T-cell (primary cell): ENCODE measurements around the gene DOCK1. TPM values are rescaled to one million over a fixed set of nuclear protein-coding genes. Genes with fewer than 3 reads are reported as not detected.

ENCODE experiments used
- ATAC-seq, 4 experiments: fragments of 200-7000 bp in 3 of 4; fragments of 150-1000 bp in 1 of 4; cut with Tn5 transposase; replicated peaks in 1 of 4; 1 replicate in 3 of 4; 2 replicates in 1 of 4; pipeline ENCODE4 v1.10.0; 2021; ENCODE audit warnings: moderate library complexity in 3 of 4, mild to moderate bottlenecking in 2 of 4, moderate number of reproducible peaks in 1 of 4
- CTCF ChIA-PET, 2 donors: fragments of 300-600 bp; sonication (Branson Sonifier 250); formaldehyde crosslinking; loops; one replicate each; lab custom pipeline; 2022; ENCODE audit warnings: antibody characterized with exemption in 2 of 2; lab: Charles Lee
- POLR2A ChIA-PET, 2 donors: fragments of 300-600 bp; sonication (Branson Sonifier 250); formaldehyde crosslinking; loops; one replicate each; lab custom pipeline; 2022; ENCODE audit warnings: antibody characterized with exemption in 2 of 2; lab: Charles Lee
- DNase-seq, 35 experiments: peaks; one replicate each; pipeline versions ENCODE4 v3.0.0 to v3.0.0-alpha.2; 2013 to 2023
- H3K27ac ChIP-seq: one replicate; pipeline ENCODE4 v1.5.1; 2013; ENCODE audit warnings: low read length
- H3K27me3 ChIP-seq, 2 experiments: replicated peaks in 1 of 2; 1 replicate in 1 of 2; 2 replicates in 1 of 2; pipeline versions ENCODE4 v1.6.1 to v1.7.0; 2013; ENCODE audit warnings: low read length in 1 of 2, mixed read lengths in 1 of 2; ENCODE audit not compliant: control insufficient read depth in 2 of 2, insufficient read depth in 2 of 2; ENCODE audit errors: extremely low read depth in 1 of 2
- H3K36me3 ChIP-seq, 2 donors: 1 replicate in 1 of 2; 2 replicates in 1 of 2; pipeline versions ENCODE4 v1.6.1 to v1.7.0; 2013; ENCODE audit warnings: low read length in 1 of 2; ENCODE audit not compliant: control insufficient read depth in 2 of 2, insufficient read depth in 1 of 2; ENCODE audit errors: extremely low read depth in 1 of 2
- H3K4me1 ChIP-seq, 2 experiments: 1 replicate in 1 of 2; 2 replicates in 1 of 2; pipeline versions ENCODE4 v1.6.1 to v1.7.0; 2013; ENCODE audit warnings: low read length in 2 of 2, mixed read lengths in 1 of 2; ENCODE audit not compliant: insufficient read depth in 2 of 2, control insufficient read depth in 1 of 2; ENCODE audit errors: extremely low read depth in 1 of 2
- H3K4me3 ChIP-seq, 2 donors: 1 replicate in 1 of 2; 2 replicates in 1 of 2; pipeline versions ENCODE4 v1.5.1 to v1.7.0; 2013; ENCODE audit warnings: mild to moderate bottlenecking in 2 of 2, low read length in 1 of 2, moderate library complexity in 1 of 2; ENCODE audit not compliant: control insufficient read depth in 1 of 2; ENCODE audit errors: extremely low read depth in 1 of 2
- H3K9me3 ChIP-seq: 2 replicates; pipeline ENCODE4 v1.7.0; 2013
- H3K27ac Mint-ChIP-seq, 2 donors: one replicate each; pipeline ENCODE4 v1.8.0; 2020 to 2021; ENCODE audit warnings: mild to moderate bottlenecking in 2 of 2, mixed read lengths in 2 of 2
- H3K27me3 Mint-ChIP-seq, 2 donors: one replicate each; pipeline ENCODE4 v1.8.0; 2021 to 2022; ENCODE audit warnings: mixed read lengths in 2 of 2
- H3K36me3 Mint-ChIP-seq: one replicate; pipeline ENCODE4 v1.8.0; 2021; ENCODE audit warnings: mixed read lengths
- H3K4me1 Mint-ChIP-seq, 3 donors: one replicate each; pipeline ENCODE4 v1.8.0; 2020 to 2022; ENCODE audit warnings: mixed read lengths in 3 of 3, mild to moderate bottlenecking in 1 of 3
- H3K4me3 Mint-ChIP-seq, 3 donors: one replicate each; pipeline ENCODE4 v1.8.0; 2020 to 2022; ENCODE audit warnings: mild to moderate bottlenecking in 3 of 3, mixed read lengths in 3 of 3, moderate library complexity in 3 of 3
- H3K9me3 Mint-ChIP-seq, 3 donors: one replicate each; pipeline ENCODE4 v1.8.0; 2020 to 2022; ENCODE audit warnings: mixed read lengths in 3 of 3
- WGBS: methylation state at CpG from one replicate; pipeline ENCODE4 v1.1.5; 2013; ENCODE audit warnings: missing lambda C conversion rate; ENCODE audit not compliant: insufficient coverage; 5-methylcytosine and 5-hydroxymethylcytosine counted together
- total RNA-seq, 35 experiments: library from RNA in 6 of 35; stranded (reverse) in 6 of 35; fragments of 120-200 nt in 1 of 35; gene quantifications; one replicate each; pipeline versions ENCODE4 v1.2.1 to v1.2.4 and lab custom pipeline; 2013 to 2026

The DOCK1 gene
- total RNA-seq, 5 donors from 2014 or later (not counting 1 experiment from before 2014, with no cell fraction given): 0.18 to 0.53 (median 0.37) TPM

DNA sequence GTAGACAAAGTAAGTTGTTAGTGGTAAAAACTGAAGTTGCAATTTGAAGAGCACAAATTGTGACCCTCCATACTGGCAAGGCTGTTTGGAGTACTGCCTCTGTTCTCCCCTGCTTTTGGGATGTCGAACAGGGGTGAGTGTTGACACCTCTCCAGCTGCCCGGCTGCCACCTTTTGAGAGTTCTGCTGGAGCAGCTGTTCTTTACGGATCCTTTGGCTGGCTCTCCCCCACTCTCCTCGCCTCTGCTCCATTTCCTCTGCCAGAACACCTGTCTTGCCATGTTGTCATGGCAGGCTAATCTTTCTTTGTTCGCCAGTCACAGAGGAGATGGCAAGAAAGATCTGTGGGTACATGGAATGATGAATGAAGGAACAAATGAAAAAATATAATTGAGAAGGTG is 256.3 kb downstream of the DOCK1 start:
- no peak overlapping the region for H3K4me3 Mint-ChIP-seq
- CTCF ChIA-PET: no interaction called here

GRCh38 chr10:127162841-127163240 is 257.6 kb downstream of the DOCK1 start:
- Histone ChIP-seq H3K4me1 (no peaks in the 10 kb centered on the region), H3K36me3 (no peaks in the 10 kb centered on the region), H3K27me3 (peaks cover 0 to 5% of the 10 kb centered on the region in 2 experiments), H3K4me3 (no peak overlapping the region), H3K9me3 (no peaks in the 10 kb centered on the region), H3K27ac (no peak overlapping the region)
- Mint-ChIP-seq H3K4me1 (no peaks in the 10 kb centered on the region), H3K27me3 (peaks cover 2 to 6% of the 10 kb centered on the region in 2 donors), H3K4me3 (no peak overlapping the region), H3K9me3 (no peaks in the 10 kb centered on the region), H3K27ac (no peak overlapping the region), H3K36me3 (no peaks in the 10 kb centered on the region)
- ATAC-seq (no peak), DNase-seq (no peak)
- ChIA-PET CTCF (no interaction called here), POLR2A (no interaction called here)
- WGBS: 97% methylated on average over 5 of the region's 6 CpGs

More for the DNA sequence above, 256.3 kb downstream of the DOCK1 start:
- Mint-ChIP-seq H3K36me3 (no peaks in the 10 kb centered on the region), H3K27me3 (peaks cover 2 to 12% of the 10 kb centered on the region in 2 donors), H3K27ac (no peak overlapping the region), H3K9me3 (peaks cover 0 to 4% (median 0%) of the 10 kb centered on the region in 3 donors), H3K4me1 (no peaks in the 10 kb centered on the region)
- no peak overlapping the region for H3K4me3 ChIP-seq
- WGBS: 82% methylated on average over 2 of the region's 5 CpGs
- POLR2A ChIA-PET: no interaction called here
- no peak overlapping the region for H3K27ac ChIP-seq
- H3K9me3 ChIP-seq: no peaks in the 10 kb centered on the region
- no peak for DNase-seq
- peaks cover 0 to 5% of the 10 kb centered on the region in 2 experiments for H3K27me3 ChIP-seq
- ATAC-seq: no peak
- H3K4me1 ChIP-seq: no peaks in the 10 kb centered on the region
- H3K36me3 ChIP-seq: no peaks in the 10 kb centered on the region

GRCh38 chr10:127168261-127168660 is 263.0 kb downstream of the DOCK1 start:
- WGBS: 58% methylated on average over 2 of the region's 3 CpGs
- Mint-ChIP-seq H3K36me3 (no peaks in the 10 kb centered on the region), H3K4me1 (no peaks in the 10 kb centered on the region), H3K9me3 (no peaks in the 10 kb centered on the region), H3K27ac (no peak overlapping the region), H3K27me3 (peaks cover 0 to 4% of the 10 kb centered on the region in 2 donors), H3K4me3 (no peak overlapping the region)
- H3K36me3 ChIP-seq: no peaks in the 10 kb centered on the region
- no peak for ATAC-seq
- CTCF ChIA-PET: no interaction called here
- DNase-seq: no peak
- H3K4me3 ChIP-seq: no peak overlapping the region
- H3K9me3 ChIP-seq: no peaks in the 10 kb centered on the region
- POLR2A ChIA-PET: no interaction called here
- no peak overlapping the region for H3K27ac ChIP-seq
- no peaks in the 10 kb centered on the region for H3K4me1 ChIP-seq
- peaks cover 0 to under 1% of the 10 kb centered on the region in 2 experiments for H3K27me3 ChIP-seq

GRCh38 chr10:127174866-127175265 is 269.6 kb downstream of the DOCK1 start:
- POLR2A ChIA-PET: no interaction called here
- Histone ChIP-seq H3K36me3 (no peaks in the 10 kb centered on the region), H3K27ac (no peak overlapping the region), H3K4me1 (no peaks in the 10 kb centered on the region), H3K4me3 (no peak overlapping the region), H3K9me3 (no peaks in the 10 kb centered on the region), H3K27me3 (peaks cover 0 to 2% of the 10 kb centered on the region in 2 experiments)
- CTCF ChIA-PET: no interaction called here
- ATAC-seq: no peak
- peaks cover 0 to 4% of the 10 kb centered on the region in 2 donors for H3K27me3 Mint-ChIP-seq
- no peaks in the 10 kb centered on the region for H3K36me3 Mint-ChIP-seq
- H3K4me3 Mint-ChIP-seq: no peak overlapping the region
- WGBS: 89% methylated on average over 4 of the region's 8 CpGs
- H3K27ac Mint-ChIP-seq: no peak overlapping the region
- no peak for DNase-seq
- no peaks in the 10 kb centered on the region for H3K4me1 Mint-ChIP-seq
- no peaks in the 10 kb centered on the region for H3K9me3 Mint-ChIP-seq

GRCh38 chr10:127175357-127176110 is 270.3 kb downstream of the DOCK1 start:
- Mint-ChIP-seq H3K36me3 (no peaks in the 10 kb centered on the region), H3K4me3 (no peak overlapping the region), H3K27me3 (peaks cover 0 to 4% of the 10 kb centered on the region in 2 donors), H3K9me3 (no peaks in the 10 kb centered on the region), H3K4me1 (no peaks in the 10 kb centered on the region), H3K27ac (no peak overlapping the region)
- DNase-seq (no peak), ATAC-seq (no peak)
- H3K27me3 ChIP-seq: peaks cover 0 to 2% of the 10 kb centered on the region in 2 experiments
- no peaks in the 10 kb centered on the region for H3K4me1 ChIP-seq
- WGBS: 94% methylated on average over 40 of the region's 40 CpGs
- no peak overlapping the region for H3K4me3 ChIP-seq
- ChIA-PET CTCF (no interaction called here), POLR2A (no interaction called here)
- H3K9me3 ChIP-seq: no peaks in the 10 kb centered on the region
- no peak overlapping the region for H3K27ac ChIP-seq
- H3K36me3 ChIP-seq: no peaks in the 10 kb centered on the region

- no peaks in the 10 kb centered on the region for H3K9me3 ChIP-seq
- H3K4me3 ChIP-seq: no peak overlapping the region
- Mint-ChIP-seq H3K9me3 (no peaks in the 10 kb centered on the region), H3K27me3 (peaks cover 0 to 4% of the 10 kb centered on the region in 2 donors), H3K4me1 (no peaks in the 10 kb centered on the region), H3K27ac (no peak overlapping the region), H3K4me3 (no peak overlapping the region), H3K36me3 (no peaks in the 10 kb centered on the region)
- no peak for ATAC-seq
- H3K36me3 ChIP-seq: no peaks in the 10 kb centered on the region
- H3K27me3 ChIP-seq: peaks cover 0 to 2% of the 10 kb centered on the region in 2 experiments
- WGBS: 93% methylated on average over 16 of the region's 16 CpGs
- ChIA-PET POLR2A (no interaction called here), CTCF (no interaction called here)
- no peak overlapping the region for H3K27ac ChIP-seq
- no peaks in the 10 kb centered on the region for H3K4me1 ChIP-seq
- no peak for DNase-seq
Measured at GRCh38 chr10:127176649-127177048, 271.4 kb downstream of the DOCK1 start.
